Sigmoid colon (tissue), 4 donors: ENCODE data around the gene SLC25A30.

Experiments used
- EP300 ChIP-seq, 4 donors: sonication (generic); formaldehyde crosslinking; IDR thresholded peaks; one replicate each; pipeline ENCODE4 v1.6.1; 2017; ENCODE audit warnings: antibody characterized with exemption in 4 of 4
- POLR2A ChIP-seq, 2 donors: fragments of 450-650 bp; IDR thresholded peaks; one replicate each; pipeline ENCODE4 v1.6.1; 2016; ENCODE audit warnings: antibody characterized with exemption in 2 of 2, mild to moderate bottlenecking in 2 of 2, moderate library complexity in 2 of 2
- POLR2AphosphoS5 ChIP-seq, 4 donors: sonication (generic); formaldehyde crosslinking; IDR thresholded peaks; one replicate each; pipeline ENCODE4 v1.6.1; 2017; ENCODE audit warnings: antibody characterized with exemption in 4 of 4
- TF ChIP-seq, protein P1 (sequence below), 4 experiments: fragments of 450-650 bp in 3 of 4; fragments of 200-600 bp in 1 of 4; IDR thresholded peaks; one replicate each; pipeline ENCODE4 v1.5.1; 2016 to 2019; ENCODE audit warnings: antibody characterized with exemption in 4 of 4, mild to moderate bottlenecking in 3 of 4, moderate library complexity in 2 of 4

DNA sequence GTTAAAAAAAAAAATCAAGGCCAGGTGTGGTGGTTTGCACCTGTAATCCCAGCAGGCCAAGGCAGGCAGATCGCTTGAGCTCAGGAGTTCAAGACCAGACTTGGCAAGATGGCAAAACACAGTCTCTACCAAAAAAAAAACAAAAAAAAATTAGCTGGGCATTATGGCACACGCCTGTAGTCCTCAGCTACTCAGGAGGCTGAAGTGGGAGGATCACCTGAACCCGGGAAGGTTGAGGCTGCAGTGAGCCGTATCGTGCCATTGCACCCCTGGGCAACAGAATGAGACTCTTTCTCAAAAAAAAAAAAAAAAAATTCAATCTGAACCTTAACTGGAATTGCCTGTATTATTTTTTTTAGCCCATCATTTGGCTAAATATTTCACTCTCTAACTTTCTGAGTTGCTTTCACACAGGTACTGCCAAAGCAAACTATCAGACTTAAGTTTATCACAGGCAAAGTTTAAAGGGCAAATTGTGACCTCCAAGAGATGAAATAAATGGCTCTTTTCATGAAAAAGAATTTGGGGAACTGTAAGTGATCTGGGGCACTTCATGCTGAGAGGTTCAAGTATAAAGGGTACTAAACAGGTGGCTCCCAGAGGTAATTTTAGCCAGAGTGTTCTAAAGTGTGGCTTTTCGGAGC, 14.7 kb upstream of the SLC25A30 start:
- TF ChIP-seq POLR2A (IDR thresholded peaks at IDR 0.05) (no peak), POLR2AphosphoS5 (IDR thresholded peaks at IDR 0.05) (no peak), EP300 (IDR thresholded peaks at IDR 0.05) (no peak)
- TF ChIP-seq, protein P1, sequence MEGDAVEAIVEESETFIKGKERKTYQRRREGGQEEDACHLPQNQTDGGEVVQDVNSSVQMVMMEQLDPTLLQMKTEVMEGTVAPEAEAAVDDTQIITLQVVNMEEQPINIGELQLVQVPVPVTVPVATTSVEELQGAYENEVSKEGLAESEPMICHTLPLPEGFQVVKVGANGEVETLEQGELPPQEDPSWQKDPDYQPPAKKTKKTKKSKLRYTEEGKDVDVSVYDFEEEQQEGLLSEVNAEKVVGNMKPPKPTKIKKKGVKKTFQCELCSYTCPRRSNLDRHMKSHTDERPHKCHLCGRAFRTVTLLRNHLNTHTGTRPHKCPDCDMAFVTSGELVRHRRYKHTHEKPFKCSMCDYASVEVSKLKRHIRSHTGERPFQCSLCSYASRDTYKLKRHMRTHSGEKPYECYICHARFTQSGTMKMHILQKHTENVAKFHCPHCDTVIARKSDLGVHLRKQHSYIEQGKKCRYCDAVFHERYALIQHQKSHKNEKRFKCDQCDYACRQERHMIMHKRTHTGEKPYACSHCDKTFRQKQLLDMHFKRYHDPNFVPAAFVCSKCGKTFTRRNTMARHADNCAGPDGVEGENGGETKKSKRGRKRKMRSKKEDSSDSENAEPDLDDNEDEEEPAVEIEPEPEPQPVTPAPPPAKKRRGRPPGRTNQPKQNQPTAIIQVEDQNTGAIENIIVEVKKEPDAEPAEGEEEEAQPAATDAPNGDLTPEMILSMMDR (IDR thresholded peaks at IDR 0.05) = no peak
